ENCODE measurements around the gene HOXA13.

Gene HOXA13

GRCh38 chr7:27199849-27200760, at the start of gene HOXA13:
Gene HOXA13, minus strand, starts transcription at chr7:27200091. Its CDS starts 14 bp downstream, at chr7:27200077.
- DNase-seq = peak; percentile 71

DNA sequence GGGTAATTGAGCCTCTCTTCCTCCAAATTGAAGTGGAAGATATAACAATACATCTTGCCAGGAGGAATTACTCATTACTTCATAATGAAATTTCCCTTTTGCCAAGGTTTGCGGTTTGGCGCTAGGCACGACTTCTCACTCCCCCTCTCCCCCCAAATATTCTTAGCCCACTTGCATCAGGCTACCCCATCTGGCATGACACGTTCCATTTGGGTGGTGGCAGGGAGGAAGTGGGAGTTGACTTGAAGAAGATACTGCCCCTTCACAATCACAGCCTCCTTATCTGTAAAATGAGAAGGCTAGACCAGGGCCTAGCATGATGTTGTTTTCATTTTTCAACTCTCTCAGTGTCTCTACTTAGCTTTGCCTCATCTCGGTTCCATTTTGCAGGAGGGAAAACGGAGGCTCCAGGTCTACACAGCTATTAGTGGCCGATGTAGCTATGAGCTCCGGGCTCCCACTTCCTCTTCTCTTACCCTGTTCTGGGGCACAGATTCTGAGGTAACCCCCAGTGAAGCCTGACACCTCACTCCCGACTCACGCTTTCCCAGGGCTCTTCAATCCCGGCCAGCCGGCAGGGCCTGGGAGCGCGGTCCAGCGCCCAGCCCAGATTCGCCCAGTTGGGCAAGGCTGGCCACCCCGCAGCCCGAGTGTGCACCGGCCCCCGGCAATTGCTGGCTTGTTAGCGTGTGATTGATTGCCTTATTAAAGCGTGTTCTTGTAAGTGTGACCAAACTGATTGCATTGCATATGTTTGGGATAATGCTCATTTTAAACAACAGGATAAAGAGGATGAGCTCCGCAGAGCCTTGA, 49.2 kb upstream of the HOXA13 start:
- no peak for DNase-seq

- DNase-seq = no peak
Observed at GRCh38 chr7:27248427-27248806, 48.5 kb upstream of the HOXA13 start.

DNA sequence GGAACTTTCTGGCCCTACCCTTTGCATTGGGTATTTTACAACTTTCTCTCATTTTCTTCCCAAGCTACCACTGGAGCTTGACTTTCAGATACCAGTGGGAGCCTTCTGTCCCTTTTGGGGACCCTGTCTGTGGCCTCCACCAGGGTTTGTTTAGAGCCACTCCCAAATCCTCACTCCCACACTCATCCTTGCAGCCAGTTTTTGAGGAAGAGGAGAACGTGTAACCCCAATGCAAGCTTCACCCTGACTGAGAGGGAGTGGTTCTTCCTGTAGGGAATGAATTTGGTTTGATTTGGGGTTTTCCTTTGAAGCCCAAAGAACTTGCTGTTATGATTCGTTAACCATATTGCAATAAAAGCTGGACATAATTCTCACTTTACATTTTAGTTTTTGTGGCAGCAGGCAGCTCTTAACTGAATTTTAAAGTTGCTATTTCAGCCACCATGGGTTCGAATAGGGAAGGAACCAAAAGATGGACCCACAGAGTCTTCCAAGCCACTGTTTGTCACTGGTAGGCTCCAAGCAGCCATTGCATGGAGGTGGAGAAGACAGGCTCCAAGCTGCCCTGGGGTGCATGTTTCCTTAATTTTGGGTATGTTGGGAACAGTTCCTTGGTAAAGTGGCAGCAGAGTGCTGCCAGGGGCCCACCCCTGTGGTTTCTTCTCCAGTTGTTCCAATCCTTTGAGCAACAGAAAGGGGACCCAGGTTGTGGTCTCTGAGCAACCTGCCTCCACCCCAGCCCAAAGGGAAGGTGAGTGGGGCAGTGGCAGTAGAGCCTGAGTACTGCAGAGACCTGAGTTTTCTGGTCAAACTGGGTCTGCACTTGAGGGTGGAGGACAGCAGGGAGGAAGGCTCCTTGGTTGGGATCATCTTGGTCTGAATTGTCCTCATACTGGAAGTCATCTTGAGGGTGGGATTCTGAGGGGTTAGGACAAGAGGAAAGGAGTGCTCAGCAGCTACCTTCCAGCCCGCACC, 47.8 kb upstream of the HOXA13 start:
- DNase-seq = no peak

DNA sequence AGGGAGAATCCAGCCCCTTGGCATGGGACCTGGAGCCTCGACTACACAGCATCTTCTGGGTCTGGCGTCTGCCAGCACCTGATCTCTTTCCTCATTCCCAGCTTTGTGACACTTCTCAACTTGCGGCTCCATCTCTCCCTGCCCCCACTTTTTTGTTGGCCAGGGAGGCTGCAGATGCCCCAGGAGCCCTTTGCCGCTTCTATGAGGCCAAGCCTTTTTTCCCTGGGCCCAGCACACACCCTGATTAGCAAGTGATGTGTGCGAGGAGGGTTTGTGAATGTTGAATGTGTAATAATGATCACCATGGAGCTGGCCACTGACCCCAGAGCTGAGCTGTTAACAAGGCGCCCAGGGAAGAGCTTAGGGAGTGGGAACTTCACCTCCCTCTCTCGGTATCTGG, 47.1 kb upstream of the HOXA13 start:
- DNase-seq = no peak

DNA sequence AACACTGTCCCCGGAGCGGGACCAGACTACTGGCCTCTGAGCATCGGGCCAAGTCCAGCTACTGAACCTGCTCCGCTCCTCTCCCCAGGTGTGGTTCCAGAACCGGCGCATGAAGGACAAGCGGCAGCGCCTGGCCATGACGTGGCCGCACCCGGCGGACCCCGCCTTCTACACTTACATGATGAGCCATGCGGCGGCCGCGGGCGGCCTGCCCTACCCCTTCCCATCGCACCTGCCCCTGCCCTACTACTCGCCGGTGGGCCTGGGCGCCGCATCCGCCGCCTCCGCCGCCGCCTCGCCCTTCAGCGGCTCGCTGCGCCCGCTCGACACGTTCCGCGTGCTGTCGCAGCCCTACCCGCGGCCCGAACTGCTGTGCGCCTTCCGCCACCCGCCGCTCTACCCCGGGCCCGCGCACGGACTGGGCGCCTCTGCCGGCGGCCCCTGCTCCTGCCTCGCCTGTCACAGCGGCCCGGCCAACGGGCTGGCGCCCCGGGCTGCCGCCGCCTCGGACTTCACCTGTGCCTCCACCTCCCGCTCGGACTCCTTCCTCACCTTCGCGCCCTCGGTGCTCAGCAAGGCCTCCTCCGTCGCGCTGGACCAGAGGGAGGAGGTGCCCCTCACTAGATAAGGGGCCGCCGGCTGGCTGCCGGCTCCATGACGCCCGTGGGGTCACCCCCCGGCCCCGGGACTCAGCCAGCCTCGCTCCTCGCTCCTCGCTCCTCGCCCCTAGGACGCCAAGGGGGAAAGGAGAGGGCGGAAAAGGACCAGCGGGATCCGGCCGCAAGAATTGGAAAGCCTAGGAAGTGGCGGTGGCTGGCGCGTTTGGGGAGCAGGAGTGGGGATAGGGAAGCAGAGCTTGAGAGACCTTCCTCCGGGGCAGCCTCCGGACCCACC, 46.2 kb upstream of the HOXA13 start:
- DNase-seq = no peak

- no peak for DNase-seq
Observed at GRCh38 chr7:27245124-27245797, 45.4 kb upstream of the HOXA13 start.

GRCh38 chr7:27244488-27245123, 44.7 kb upstream of the HOXA13 start:
- DNase-seq = no peak

GRCh38 chr7:27243340-27244163, 43.7 kb upstream of the HOXA13 start:
- no peak for DNase-seq

GRCh38 chr7:27242555-27243339, 42.9 kb upstream of the HOXA13 start, which contains the start of gene EVX1:
Gene EVX1, plus strand, starts transcription at chr7:27242802. Its CDS starts 229 bp downstream, at chr7:27243031.
- no peak for DNase-seq

DNA sequence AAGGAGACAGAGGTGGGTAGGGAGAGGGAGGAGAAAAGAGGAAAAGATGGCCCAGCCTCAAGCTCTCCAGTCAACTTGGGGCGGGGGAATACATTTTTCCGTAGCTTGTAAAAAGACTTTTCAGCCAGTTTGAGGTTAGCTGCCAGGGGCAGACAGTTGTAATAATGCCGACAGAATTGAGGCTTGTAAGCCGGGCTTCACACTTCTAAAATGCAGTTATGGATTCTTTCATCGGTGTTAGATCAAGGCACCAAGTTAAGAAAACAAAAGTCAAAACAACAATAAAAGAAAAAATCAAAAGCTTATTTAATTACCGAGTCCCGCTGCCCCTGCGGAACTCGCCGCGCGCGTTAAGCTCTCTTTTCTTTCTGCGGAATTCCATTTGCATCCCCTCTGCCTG, 42.3 kb upstream of the HOXA13 start:
- DNase-seq = no peak

GRCh38 chr7:27241189-27242056, 41.5 kb upstream of the HOXA13 start:
- no peak for DNase-seq

DNA sequence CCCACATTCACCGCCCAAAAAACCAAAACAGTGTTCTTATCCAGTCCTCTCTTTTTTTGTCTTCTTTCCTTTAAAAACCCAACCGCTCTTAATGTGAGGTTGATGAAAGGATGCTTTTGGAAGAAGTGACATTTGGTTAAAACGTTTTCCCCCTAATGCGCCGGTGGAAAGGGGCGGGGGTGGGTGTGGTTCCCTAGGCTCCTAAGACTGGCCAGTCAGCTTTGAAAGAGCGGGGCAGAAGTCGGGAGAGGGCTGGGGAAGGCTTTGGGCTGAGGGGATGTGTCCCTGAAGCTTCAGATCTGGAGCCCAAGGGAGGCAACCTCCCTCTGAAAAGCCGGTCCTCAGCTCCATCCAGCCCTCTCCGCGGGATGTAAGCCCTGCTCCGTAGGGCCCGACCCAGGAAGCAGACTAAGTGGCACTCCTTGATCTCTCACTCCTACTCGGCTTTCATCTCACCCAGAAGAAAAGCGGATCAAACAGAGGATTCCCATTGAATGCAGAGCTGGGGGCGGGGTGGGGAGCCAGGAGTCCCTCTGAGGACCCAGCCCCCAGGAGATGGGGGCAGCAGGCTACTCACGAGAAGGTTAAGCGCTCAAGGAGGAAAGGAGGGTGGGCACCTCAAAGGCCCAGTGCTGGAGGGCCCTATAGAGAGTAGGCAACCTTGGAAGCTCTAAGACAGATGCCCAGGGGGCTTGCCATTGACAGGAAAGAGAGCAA, 40.3 kb upstream of the HOXA13 start:
- no peak for DNase-seq

- no peak for DNase-seq
Observed at GRCh38 chr7:27239387-27240014, 39.6 kb upstream of the HOXA13 start.

DNA sequence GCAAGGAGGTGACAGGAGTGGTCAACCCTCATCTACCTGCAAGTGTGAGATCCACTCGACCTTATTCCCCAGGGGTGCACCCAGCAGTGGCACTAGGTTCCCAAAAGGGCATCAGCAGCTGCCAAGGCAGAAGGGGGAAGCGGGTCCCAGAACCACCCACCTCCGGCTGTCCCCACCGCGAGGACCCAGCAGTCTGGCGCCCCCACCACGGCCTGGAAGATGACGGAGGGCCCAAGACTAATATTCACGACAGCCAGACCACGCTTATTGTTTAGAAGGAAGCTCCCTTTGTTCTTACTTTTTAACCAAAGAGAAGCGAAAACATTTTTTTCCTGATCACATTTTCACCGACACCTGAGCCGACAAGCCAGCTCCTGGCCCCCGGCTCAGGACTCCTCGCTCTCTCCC, 39.1 kb upstream of the HOXA13 start:
- no peak for DNase-seq

DNA sequence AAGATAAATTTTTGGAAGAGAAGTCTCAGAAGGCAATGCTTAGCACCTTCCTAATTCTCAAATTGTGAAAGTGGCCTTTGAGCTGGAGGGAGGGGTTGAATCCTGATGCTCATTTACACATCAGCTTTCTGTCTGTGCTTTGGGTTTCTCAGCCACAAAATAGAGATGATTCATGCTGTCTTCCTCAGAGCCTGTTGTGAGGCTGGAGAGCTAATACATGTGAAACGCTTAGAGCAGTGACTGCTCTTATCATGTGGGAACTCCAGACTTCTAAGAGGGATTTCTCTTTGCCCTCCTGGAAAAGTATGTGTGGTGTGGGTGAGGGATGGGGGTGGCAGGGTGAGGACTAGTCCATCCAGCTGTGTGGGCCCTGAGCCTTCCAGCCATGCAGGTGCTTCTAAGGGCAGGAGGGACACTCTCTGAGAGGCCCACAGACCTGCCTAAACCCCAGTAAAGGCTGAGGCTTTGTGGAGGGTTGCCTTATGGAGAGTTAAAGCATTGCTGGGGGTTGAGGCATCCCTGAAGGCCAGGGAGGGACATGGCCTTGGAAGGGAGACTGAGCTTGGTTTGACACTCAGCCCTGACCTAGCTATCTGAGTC, 37.9 kb upstream of the HOXA13 start:
- no peak for DNase-seq

All from femur (tissue), 1 donor.